Stimulated activated CD8-positive, alpha-beta memory T cell treated with anti-CD3 and anti-CD28 coated beads, Interleukin-4, amount 100 ng/mL, for 24 hours (primary cell): ENCODE results near the gene GRIK4.
"Not testable (repeated sequence)": the region's sequence is repeated elsewhere in the genome, so short reads cannot be mapped to it uniquely, and the experiment has no call there.

ENCODE experiments used
- DNase-seq: peaks from one replicate; pipeline ENCODE4 v3.0.0-alpha.2; 2020; ENCODE audit warnings: low read depth

The GRIK4 gene

DNA sequence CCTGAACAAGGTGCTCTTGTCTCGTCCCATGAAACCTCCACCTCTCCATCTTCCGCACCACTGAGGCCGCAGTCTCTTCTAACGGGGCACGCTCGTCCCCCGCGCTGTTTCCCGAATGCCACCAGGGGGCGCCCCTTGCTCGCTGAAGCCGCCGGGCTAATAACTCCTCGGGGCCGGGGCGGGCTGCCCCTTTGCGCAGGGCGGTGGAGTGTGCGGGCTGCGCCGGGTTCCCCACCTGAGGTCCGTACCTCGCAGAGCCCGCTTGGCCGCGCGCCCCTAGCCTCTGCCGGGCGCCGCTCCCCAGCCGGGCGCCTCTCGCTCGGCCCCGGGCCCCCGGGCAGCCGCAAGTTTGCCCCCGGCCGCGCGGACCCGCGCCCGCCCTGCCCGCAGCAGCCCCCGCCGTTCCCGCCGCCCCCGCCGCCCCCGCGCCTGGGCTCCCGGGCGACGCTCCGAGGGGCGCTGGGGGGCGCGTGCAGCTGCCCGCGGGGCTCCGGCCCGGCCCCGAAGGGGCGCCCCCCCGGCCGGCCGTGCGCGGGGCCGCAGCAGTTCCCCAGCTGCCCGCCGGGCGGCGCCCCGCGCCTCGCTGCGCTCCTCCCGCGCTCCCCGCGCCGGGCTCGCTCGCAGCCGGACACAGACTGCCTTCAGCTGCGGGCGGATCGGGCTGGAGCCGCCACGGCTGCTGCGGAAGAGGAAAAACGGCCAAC lies at the start of gene GRIK4:
TSS of gene GRIK4 (plus strand) at position 633 of the 704 bp plus-strand sequence. CDS start 148,571 bp downstream, outside the sequence.
- DNase-seq: peak; percentile 73

GRCh38 chr11:120462825-120463224 lies 48.7 kb upstream of the GRIK4 start:
- no peak for DNase-seq

DNA sequence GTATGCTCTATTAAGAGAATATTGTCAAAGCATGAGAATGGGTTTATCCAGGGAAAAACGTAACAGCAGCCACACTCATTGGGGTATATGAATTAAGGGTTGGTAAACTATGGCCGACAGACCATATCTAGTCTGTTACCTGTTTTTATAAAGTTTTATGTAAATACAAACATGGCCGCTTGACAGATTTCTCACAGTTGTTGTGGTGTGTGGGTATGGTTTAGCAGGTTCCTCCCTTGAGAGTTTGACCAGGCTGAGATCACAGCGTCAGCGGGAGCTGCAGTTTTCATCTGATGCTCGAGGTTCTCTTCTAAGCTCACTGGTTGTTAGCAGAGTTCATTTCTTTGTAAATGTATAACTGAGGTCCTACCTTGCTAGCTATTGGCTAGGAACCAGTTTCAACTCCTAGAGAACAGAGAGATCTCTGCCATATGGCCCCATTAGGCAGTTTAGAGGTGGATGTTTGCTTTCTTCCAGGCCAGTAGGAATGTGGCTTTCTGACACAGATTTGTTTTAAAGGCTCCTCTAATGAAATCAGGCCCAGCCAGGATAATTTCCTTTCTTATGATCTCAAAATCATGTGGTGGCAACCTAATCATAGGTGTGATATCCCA lies 45.5 kb upstream of the GRIK4 start:
- no peak for DNase-seq

DNA sequence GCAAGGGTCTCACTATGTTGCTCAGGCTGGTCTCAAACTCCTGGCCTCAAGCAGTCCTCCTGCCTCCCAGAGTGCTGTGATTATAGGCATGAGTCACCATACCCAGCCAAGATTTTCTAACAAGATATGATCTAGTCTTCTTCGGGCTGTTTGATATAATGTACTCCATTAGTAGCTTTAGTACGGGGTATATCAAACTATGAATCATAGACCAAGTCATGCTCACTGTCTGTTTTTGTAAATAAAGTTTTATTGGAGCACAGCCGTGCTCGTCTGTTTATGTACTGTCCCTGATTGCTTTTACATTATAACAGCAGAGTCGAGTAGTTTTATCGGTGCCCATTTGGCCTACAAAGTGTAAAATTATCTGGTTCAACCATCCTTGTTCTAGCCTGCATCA lies 43.9 kb upstream of the GRIK4 start:
- DNase-seq: no peak

- no peak for DNase-seq
These were observed 40.4 kb upstream of the GRIK4 start for GRCh38 chr11:120471131-120471530.

DNA sequence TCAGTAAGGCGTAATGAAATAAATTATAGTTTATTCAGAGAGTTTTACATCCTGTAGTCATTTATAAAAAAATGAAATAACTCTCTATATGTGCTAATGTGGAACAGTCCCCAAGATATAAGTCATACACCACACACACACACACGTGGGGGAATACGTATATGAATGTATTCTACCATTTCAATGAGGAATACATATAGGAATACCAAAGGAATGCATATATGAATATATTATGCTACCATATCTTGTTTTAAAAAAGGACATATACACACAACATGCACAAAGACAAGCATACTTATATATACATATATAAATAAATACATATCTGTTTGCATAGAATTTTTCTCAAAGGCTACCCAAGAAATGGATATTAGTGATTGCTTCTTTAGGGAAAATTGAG lies 39.6 kb upstream of the GRIK4 start:
- DNase-seq: no peak

GRCh38 chr11:120473503-120473902 lies 38.0 kb upstream of the GRIK4 start:
- DNase-seq: no peak

GRCh38 chr11:120482149-120482548 lies 29.4 kb upstream of the GRIK4 start:
- DNase-seq: no peak

- no peak for DNase-seq
These were observed 26.8 kb upstream of the GRIK4 start for GRCh38 chr11:120484722-120485121.

GRCh38 chr11:120486138-120486537 lies 25.4 kb upstream of the GRIK4 start:
- DNase-seq: no peak

DNA sequence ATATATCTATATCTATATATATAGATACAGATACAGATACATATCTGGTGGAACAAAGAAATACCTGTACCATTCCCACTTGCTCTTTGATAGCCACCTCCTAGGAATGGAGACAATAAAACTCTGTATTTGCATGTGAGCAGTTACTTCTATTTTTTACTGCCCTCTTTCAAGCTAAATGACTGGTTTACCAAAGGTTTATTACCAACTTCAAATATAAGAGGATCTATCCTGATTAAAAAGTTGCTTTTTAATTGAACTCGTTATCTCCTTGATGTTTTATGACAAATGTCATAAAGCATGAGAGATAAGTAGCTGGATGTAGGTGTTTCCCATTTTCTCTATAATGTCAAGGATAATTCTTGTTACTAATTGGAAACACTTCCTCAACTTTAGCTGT lies 21.7 kb upstream of the GRIK4 start:
- no peak for DNase-seq

DNA sequence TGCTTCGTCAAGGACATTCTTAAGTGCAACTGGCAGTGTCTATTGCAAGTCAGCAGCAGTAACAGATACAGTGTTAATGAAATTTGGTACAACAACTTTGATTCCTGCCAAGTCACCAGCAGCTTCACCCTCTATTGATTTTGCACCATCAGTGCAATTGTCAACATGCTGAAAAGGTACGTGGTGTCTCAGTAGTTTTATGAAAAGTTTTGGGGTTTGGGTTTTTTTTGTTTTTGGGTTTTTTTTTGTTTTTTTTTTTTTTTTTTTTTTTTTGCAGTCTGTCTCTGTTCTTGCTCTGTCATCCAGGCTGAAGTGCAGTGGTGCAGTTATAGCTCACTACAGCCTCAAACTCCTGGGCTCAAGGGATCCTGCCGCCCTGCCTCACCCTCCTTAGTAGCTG lies 19.1 kb upstream of the GRIK4 start:
- DNase-seq: no peak

- no peak for DNase-seq
These were observed 17.0 kb upstream of the GRIK4 start for GRCh38 chr11:120494595-120494994.

- DNase-seq: no peak
These were observed 12.5 kb upstream of the GRIK4 start for GRCh38 chr11:120499088-120499487.

DNA sequence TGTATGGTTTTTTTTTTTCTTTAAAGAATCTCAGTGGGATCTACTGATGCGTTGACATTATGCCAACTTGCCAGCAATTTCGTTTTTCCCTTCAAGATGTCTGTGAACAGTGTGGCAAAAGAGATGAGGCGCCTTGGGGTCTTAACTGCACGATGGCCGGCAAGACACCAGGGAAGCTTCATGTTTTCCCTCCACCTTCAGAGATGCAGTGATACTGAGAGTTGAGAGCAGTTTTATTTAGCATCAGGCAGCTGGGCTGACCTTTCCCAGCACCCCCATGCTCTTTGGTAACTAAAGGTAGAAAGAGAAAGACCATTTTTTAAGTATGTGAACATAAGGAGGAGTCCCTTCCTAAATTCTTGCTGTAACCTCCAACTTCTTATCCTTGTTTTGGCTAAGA lies 11.7 kb upstream of the GRIK4 start:
- no peak for DNase-seq

DNA sequence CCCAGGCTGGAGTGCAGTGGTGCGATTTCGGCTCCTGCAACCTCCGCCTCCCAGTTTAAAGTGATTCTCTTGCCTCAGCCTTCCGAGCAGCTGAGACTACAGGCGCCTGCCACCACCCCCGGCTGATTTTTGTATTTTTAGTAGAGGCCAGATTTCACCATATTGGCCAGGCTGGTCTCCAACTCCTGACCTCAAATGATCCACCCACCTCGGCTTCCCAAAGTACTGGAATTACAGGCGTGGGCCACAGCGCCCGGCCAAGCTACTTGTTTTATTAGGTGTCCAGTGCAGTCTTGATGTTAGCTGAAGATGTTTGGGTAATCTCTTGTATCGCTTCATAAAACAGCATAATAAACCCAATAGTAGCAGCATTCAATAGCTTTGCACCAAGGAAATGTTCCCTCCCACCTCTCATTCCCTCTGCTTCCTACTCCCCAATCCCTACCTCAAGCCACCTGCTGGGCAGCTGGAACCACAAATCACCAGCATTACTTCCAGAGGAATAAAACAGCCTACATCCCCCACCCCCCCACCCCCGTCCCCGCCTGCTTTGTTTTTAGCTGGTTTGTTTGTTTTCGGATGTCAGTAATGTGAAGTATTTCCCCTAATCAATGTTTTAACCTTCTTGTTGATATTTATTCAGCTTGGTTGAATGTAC lies 11.0 kb upstream of the GRIK4 start:
- no peak for DNase-seq

- DNase-seq: no peak
These were observed 10.1 kb upstream of the GRIK4 start for GRCh38 chr11:120501440-120501839.

DNA sequence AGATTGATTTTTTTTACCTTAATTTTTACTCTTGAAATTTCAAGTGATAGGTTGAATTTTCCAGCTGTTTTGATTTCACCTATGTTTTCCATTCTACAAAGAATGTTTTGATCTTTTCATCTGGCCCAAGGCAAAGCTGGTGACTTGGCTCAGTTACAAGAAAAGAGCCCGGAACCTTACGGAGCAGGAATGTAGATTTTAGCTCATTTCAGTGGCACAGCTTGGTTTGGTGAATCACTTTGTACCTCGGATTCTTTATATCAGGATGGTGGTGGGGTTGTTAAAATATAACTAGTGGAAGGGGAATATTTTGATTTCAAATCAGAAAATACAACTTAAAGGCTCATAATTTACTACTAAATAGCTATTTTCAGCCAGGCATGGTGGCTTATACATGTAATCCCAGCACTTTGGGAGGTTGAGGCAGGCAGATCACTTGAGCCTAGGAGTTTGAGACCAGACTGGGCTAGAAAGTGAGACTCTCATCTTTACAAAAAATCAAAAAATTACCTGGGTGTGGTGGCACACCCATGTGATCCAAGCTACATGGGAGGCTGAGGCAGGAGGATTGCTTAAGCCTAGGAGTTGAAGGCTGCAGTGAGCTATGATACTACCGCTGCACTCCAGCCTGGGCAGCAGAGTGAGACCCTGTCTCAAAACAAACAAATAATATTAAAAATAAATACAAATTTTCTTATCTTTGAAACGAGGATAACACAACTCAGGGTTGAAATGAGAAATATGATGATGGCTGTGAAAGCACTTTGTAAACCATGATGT lies 9.4 kb upstream of the GRIK4 start:
- no peak for DNase-seq

GRCh38 chr11:120503529-120503928 lies 8.0 kb upstream of the GRIK4 start:
- DNase-seq: not testable (repeated sequence)

GRCh38 chr11:120505801-120506425 lies 5.6 kb upstream of the GRIK4 start:
- DNase-seq: no peak

DNA sequence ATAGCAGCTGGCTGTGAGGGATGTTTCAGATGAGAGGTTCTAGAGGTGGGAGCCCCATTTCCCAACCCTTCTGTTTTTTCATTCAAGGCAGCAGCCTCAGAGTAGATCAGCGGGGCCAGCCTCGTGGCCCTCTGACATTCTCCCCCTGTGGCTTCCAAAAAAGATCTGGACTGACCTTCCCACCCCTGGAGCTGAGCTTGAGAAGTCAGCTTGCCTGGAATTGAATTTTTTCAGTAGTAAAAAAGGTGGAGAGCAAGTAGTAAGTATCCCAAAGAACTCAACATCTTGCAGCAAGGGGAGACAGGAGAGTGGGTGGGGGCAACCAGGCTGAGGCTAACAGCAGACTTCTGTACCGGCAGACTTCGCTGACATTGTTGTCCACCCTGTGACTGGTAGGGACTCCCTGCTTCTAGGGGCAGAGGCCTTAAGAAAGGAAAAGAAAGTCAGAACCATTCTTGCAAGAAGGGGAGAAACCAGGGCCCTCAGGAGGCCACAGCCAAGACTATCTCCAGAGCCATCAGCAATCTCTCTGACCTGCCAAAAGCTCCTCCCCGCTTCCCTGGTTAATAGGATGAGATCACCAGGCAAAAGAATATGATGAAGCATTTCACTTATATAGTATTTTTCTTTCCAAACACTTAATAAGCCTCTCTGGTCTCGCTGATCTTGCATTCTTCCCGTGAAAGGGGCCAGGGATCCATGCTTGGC lies 2.0 kb upstream of the GRIK4 start:
- DNase-seq: no peak
